Fibroblast of villous mesenchyme (primary cell): ENCODE results near the gene TFRC. TPM values are rescaled to one million over a fixed set of nuclear protein-coding genes. Genes with fewer than 3 reads are reported as not detected.
"Not testable (repeated sequence)": the region's sequence is repeated elsewhere in the genome, so short reads cannot be mapped to it uniquely, and the experiment has no call there.

Experiments used
- DNase-seq: peaks from one replicate; pipeline ENCODE4 v3.0.0-alpha.2; 2010; ENCODE audit warnings: low read depth
- H3K4me3 ChIP-seq: 2 replicates; pipeline ENCODE4 v1.5.1; 2011; ENCODE audit warnings: low read depth, mild to moderate bottlenecking, low read length
- total RNA-seq: library from RNA; depleted of rRNA; stranded (reverse); fragments of >200 nt; gene quantifications from 2 replicates; pipeline ENCODE4 v1.2.3, GENCODE V29; 2012
- TF ChIP-seq, protein P1 (sequence below): IDR thresholded peaks from 2 replicates; pipeline ENCODE4 v1.5.1; 2012; ENCODE audit warnings: low read depth, mild to moderate bottlenecking, low read length; ENCODE audit not compliant: insufficient read depth

The TFRC gene
- total RNA-seq, 1 donor = 150 TPM

DNA sequence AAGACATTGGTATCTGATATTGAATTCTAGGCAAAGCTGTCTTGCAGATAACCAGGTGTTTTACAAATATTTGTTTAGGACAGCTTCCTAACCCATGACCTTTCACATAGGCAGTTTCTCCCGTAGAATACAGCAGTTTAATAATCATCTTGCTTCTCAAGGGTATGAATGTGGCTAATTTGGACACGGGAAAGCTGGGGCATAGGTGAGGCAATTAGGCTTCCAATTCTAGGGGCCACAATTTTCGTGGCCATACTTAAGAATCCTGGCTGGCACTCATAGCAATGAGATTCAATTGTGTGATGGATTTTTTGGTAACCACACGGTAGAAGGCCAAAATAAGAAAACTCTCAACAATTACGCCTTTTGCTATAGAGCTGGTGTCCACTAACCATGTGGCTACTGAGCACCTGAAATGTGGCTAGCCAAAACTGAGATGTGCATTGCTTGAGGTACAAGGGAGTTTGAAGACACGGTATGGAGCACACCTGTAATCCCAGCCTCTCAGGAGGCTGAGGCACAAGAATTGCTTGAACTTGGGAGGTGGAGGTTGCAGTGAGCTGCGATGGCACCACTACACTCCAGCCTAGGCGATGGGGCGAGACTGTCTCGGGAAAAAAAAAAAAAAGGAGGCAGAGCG lies 34.4 kb downstream of the TFRC start:
- H3K4me3 ChIP-seq = no peak overlapping the region
- DNase-seq = no peak
- TF ChIP-seq, protein P1, sequence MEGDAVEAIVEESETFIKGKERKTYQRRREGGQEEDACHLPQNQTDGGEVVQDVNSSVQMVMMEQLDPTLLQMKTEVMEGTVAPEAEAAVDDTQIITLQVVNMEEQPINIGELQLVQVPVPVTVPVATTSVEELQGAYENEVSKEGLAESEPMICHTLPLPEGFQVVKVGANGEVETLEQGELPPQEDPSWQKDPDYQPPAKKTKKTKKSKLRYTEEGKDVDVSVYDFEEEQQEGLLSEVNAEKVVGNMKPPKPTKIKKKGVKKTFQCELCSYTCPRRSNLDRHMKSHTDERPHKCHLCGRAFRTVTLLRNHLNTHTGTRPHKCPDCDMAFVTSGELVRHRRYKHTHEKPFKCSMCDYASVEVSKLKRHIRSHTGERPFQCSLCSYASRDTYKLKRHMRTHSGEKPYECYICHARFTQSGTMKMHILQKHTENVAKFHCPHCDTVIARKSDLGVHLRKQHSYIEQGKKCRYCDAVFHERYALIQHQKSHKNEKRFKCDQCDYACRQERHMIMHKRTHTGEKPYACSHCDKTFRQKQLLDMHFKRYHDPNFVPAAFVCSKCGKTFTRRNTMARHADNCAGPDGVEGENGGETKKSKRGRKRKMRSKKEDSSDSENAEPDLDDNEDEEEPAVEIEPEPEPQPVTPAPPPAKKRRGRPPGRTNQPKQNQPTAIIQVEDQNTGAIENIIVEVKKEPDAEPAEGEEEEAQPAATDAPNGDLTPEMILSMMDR = no peak

DNA sequence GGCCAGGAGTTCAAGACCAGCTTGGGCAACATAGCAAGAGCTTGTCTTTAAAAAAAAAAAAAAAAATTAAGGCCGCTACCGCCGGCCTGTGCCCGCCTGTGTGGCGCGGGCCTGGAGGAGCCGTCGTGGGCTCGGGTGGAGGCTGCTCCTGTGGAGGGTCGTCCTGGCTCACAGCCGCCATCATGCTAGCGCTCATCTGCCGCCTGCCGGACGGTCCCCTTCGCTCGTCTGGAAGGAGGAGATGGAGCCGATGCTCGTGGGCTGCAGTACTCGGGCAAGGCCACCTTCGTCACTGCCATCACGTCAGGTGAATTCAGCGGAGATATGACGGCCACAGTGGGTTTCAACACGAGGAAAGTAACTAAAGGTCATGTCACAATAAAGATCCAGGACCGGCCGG lies 37.4 kb downstream of the TFRC start:
- no peak for DNase-seq
- TF ChIP-seq, protein P1 = no peak
- H3K4me3 ChIP-seq = no peak overlapping the region

DNA sequence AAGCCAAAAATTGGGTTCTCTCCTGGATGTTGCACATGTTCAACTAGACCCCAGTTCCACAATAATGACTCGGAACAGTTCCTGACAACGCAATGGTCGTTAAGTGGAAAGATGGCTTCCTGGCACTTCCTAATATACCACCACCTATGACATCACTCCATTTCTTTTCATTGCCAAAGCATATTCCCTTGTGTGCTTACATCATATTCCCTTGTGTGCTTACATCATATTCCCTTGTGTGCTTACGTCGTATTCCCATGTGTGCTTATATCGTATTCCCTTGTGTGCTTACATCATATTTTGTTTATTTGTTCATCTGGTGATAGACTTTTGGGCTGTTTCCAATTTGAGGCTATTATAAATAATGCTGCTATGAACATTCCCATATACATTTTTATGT lies 39.2 kb downstream of the TFRC start:
- TF ChIP-seq, protein P1 = no peak

DNA sequence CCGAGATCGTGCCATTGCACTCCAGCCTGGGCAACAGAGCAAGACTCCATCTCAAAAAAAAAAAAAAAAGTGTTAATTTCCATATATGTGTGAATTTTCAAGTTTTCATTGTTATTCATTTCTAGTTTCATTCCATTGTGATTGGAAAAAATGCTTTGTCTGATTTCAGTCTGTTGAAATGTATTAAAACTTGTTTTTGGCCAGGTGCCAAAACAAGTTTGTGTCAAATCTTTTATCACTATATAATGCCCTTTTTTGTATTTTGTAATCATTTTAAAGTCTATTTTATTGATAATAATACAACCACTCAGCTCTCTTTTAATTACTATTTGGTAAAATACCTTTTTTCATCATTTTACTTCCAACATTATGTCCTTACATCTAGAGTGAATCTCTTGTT lies 42.5 kb downstream of the TFRC start:
- DNase-seq = no peak
- H3K4me3 ChIP-seq = no peak overlapping the region
- TF ChIP-seq, protein P1 = no peak

More for the DNA sequence above, 39.2 kb downstream of the TFRC start:
- DNase-seq = no peak
- no peak overlapping the region for H3K4me3 ChIP-seq

DNA sequence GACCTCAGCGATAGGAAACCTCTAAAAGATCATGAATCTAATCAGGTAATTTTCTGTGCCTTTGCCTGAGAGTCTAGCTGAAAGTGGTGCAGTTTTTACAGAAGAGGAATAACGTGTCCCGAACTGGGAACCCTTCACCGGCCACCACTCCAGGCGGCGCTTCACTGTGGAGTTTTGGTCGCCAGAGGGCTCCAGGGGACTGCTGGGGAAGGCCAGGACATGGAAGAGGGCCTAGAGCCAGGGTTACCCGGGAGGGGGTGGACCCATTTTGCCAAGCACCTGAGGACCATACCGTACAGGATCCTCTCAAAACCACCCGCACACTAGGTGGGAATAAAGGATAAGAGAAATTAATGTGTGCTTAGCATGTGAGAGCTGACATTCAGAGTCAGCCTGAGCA lies 55.8 kb downstream of the TFRC start:
- not testable (repeated sequence) for H3K4me3 ChIP-seq
- TF ChIP-seq, protein P1 = peak; percentile 55
- DNase-seq = peak; percentile 14

DNA sequence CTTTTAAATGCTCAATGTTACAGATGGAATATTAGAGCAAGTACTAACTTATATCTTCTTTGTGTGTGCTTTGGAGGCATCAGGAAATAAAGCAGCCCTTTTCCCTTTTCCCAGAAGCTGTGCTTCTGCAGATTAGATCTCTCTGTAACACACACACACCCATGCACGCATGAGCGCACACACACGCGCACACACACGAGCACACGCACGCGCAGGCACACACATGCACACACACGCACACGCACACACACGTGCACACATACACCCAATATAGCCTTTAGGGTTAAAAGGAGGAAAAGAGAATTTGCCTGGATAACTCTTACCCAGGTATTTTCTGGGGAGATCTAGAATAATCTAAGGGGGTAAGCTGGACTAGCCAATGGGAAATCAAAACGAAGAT lies 56.9 kb downstream of the TFRC start:
- DNase-seq = no peak
- TF ChIP-seq, protein P1 = no peak
- H3K4me3 ChIP-seq = no peak overlapping the region

DNA sequence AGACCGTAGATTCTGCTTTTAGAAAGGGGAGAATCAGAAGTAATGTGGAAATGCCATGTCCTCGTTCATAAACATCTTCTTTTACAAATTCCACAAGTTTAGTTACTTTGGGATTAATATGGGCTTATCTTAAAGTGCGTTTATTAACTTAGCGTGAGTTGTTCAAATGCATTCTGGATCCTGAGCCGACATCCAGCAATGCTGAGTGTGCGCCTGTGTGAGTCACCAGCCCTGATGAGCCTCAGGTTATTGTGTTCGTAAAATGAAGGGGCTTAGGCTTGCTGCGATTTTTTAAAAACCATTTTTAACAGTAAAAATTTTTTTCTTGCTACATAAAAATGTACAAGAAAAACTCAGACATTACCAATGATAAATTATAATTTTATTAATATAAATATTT lies 57.9 kb downstream of the TFRC start:
- H3K4me3 ChIP-seq = no peak overlapping the region
- DNase-seq = no peak
- TF ChIP-seq, protein P1 = no peak

DNA sequence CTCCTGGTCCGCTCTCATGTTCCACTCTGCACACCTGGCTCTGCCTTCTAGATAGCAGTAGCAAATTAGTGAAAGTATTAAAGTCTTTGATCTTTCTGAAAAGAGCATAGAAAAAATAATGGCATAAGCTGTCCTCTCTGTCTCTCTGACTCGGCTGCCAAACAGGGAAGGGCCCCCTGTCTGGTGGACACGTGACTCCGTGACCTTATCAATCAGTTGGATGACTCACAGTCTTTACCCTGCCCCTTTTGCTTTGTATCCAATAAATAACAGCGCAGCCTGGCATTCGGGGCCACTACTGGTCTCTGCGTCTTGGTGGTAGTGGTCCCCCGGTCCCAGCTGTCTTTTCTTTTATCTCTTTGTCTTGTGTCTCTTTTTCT lies 59.4 kb downstream of the TFRC start:
- DNase-seq = not testable (repeated sequence)

More for the DNA sequence above, 59.4 kb downstream of the TFRC start:
- not testable (repeated sequence) for H3K4me3 ChIP-seq
